Melanocyte of skin (primary cell): ENCODE data around the gene DECR2. TPM values are rescaled to one million over a fixed set of nuclear protein-coding genes. Genes with fewer than 3 reads are reported as not detected.

Experiments
- small RNA-seq, 2 donors: library from RNA; depleted of rRNA; stranded (forward); fragments of <200 nt; gene quantifications; one replicate each; pipeline ENCODE3, GENCODE V24; 2012
- total RNA-seq, 2 donors: library from RNA; depleted of rRNA; stranded (reverse); fragments of >200 nt; gene quantifications; 2 replicates each; pipeline ENCODE4 v1.2.3, GENCODE V29; 2012

DECR2 gene
- total RNA-seq: 10 to 100 TPM; 15.3 to 22.0 TPM

GRCh38 chr16:401468-402348 is at the start of gene DECR2:
Gene DECR2 (plus strand): TSS chr16:401885. CDS start chr16:401964, 79 bp downstream.

GRCh38 chr16:352547-353403 is 48.9 kb upstream of the DECR2 start, which contains the start of gene AXIN1:
Gene AXIN1 (minus strand): TSS chr16:352723. CDS start chr16:347025, 5,698 bp downstream.

GRCh38 chr16:370443-370842 is 31.2 kb upstream of the DECR2 start, which contains the start of gene MRPL28:
Gene MRPL28 (minus strand): TSS chr16:370538. CDS start chr16:370218, 320 bp downstream.

GRCh38 chr16:381789-382717 is 19.6 kb upstream of the DECR2 start, which contains the start of gene PGAP6:
Gene PGAP6 (minus strand): TSS chr16:381978. CDS start chr16:381821, 157 bp downstream.

GRCh38 chr16:397135-397661 is 4.5 kb upstream of the DECR2 start, which contains the start of gene NME4:
Gene NME4 (plus strand): TSS chr16:397199. CDS start chr16:397223, 24 bp downstream.

GRCh38 chr16:425082-425718 is 23.5 kb downstream of the DECR2 start, which contains the start of gene RAB11FIP3:
Gene RAB11FIP3 (plus strand): TSS chr16:425649. CDS start chr16:426007, 358 bp downstream.

Small RNAs within 50 kb of the gene (small RNA-seq; reads per million reads assigned to genes)
- gene RF00019: 0 reads per million in 2 donors

Other genes starting within 250 kb of the DECR2 start
- gene HBZ, start 249.2 kb upstream of the DECR2 start, total RNA-seq: not detected
- not detected for gene HBM, start 235.9 kb upstream of the DECR2 start, total RNA-seq
- gene HBA2, start 229.0 kb upstream of the DECR2 start, total RNA-seq: not detected
- not detected for gene HBA1, start 225.2 kb upstream of the DECR2 start, total RNA-seq
- 1 to 10 TPM; 1.3 to 1.4 TPM for gene HBQ1, start 221.4 kb upstream of the DECR2 start, total RNA-seq
- 10 to 100 TPM; 30.3 to 30.6 TPM for gene LUC7L, start 172.4 kb upstream of the DECR2 start, total RNA-seq
- gene FAM234A, start 167.1 kb upstream of the DECR2 start, total RNA-seq: 100 to 1,000 TPM in 1 of 2 donors, 10 to 100 TPM in 1; 68.9 to 126 TPM
- gene RGS11, start 125.9 kb upstream of the DECR2 start, total RNA-seq: 1 to 10 TPM in 1 of 2 donors, under 1 TPM in 1; 0.33 to 2.1 TPM
- gene ARHGDIG, start 121.3 kb upstream of the DECR2 start, total RNA-seq: not detected
- not detected for gene PDIA2, start 118.7 kb upstream of the DECR2 start, total RNA-seq
- gene AXIN1, start 49.2 kb upstream of the DECR2 start, total RNA-seq: 10 to 100 TPM; 18.9 to 28.6 TPM
- gene MRPL28, start 31.3 kb upstream of the DECR2 start, total RNA-seq: 10 to 100 TPM; 63.0 to 85.9 TPM
- gene PGAP6, start 19.9 kb upstream of the DECR2 start, total RNA-seq: 10 to 100 TPM; 63.3 to 90.9 TPM
- 100 to 1,000 TPM; 128 to 155 TPM for gene NME4, start 4.7 kb upstream of the DECR2 start, total RNA-seq
- gene RAB11FIP3, start 23.8 kb downstream of the DECR2 start, total RNA-seq: 10 to 100 TPM; 15.3 to 21.7 TPM
- gene CAPN15, start 125.8 kb downstream of the DECR2 start, total RNA-seq: 10 to 100 TPM; 35.4 to 47.3 TPM
- not detected for gene PRR35, start 158.5 kb downstream of the DECR2 start, total RNA-seq
- gene NHLRC4, start 165.1 kb downstream of the DECR2 start, total RNA-seq: 1 to 10 TPM; 2.0 to 2.4 TPM
- 10 to 100 TPM; 36.8 to 38.3 TPM for gene PIGQ, start 168.1 kb downstream of the DECR2 start, total RNA-seq
- gene RAB40C, start 188.2 kb downstream of the DECR2 start, total RNA-seq: 1 to 10 TPM; 7.0 to 7.2 TPM
- gene WFIKKN1, start 229.1 kb downstream of the DECR2 start, total RNA-seq: under 1 TPM; under 0.01 to 0.34 TPM
- gene METTL26, start 234.4 kb downstream of the DECR2 start, total RNA-seq: 10 to 100 TPM; 51.6 to 57.3 TPM
- 10 to 100 TPM; 21.7 to 36.0 TPM for gene MCRIP2, start 239.9 kb downstream of the DECR2 start, total RNA-seq
- 10 to 100 TPM; 12.4 to 16.7 TPM for gene WDR90, start 247.5 kb downstream of the DECR2 start, total RNA-seq